Hepatocyte (in vitro differentiated cells): ENCODE results near the gene CORO2A.

Experiments used
- CTCF ChIP-seq: fragments of 200-600 bp; sonication (generic); IDR thresholded peaks from 2 replicates; pipeline ENCODE4 v1.5.1; 2016; ENCODE audit warnings: antibody characterized with exemption, mild to moderate bottlenecking; ENCODE audit not compliant: poor library complexity
- EZH2 ChIP-seq: fragments of 200-600 bp; sonication (generic); IDR thresholded peaks from 2 replicates; pipeline ENCODE4 v1.6.1; 2016; ENCODE audit warnings: antibody characterized with exemption, mild to moderate bottlenecking, borderline replicate concordance
- EZH2phosphoT487 ChIP-seq: fragments of 200-600 bp; sonication (generic); IDR thresholded peaks from one replicate; pipeline ENCODE4 v1.6.1; 2018; ENCODE audit warnings: antibody characterized with exemption, mild to moderate bottlenecking, low read depth, moderate library complexity; ENCODE audit not compliant: unreplicated experiment, severe bottlenecking

DNA sequence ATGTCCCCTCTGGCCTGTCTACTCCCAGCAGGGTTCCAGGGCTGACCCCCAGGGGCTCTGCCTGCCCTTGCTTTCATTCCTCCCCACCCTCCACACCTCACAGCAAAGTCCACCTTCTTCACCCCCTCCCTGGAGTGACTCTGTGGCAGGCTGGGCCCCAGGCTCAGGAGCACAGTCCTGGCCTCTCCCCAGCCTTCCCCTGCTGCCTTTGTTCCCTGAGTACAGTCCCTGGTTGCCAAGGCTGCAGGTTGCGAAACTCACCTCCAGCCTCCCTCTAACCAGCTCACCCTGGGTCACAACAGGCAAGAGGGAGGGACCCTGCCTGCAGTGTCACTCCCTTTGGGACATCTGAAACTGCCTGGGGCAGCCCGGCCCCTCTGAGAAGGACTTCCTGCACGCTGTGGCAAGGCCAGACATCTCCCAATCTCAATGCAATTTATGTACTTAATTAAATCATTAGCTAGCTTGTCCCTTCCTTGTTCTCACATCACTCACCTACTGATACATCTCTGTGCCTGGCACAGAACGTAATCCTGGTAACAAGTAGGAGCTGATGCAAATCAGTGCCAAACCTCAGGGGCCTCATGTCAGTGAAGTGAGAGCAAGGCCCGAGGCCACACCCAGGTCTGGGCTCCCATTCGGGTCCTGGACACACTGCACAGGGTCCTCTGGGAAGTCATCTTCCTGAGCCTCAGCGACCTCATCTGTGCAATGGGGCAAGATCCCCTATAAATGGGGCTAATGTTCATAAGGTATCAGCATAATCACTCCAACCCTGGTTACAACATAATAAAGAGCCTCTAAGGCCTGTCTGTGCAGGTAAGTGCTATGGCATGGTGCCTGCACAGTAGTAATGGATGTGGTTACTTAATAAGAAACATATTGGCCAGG lies 46.1 kb downstream of the CORO2A start:
- no peak for TF ChIP-seq CTCF
- no peak for TF ChIP-seq EZH2
- no peak for TF ChIP-seq EZH2phosphoT487
